Thoracic aorta (tissue), 2 donors: ENCODE measurements around the gene PDS5A. TPM values are rescaled to one million over a fixed set of nuclear protein-coding genes. Genes with fewer than 3 reads are reported as not detected.
"Not testable (repeated sequence)": the region's sequence is repeated elsewhere in the genome, so short reads cannot be mapped to it uniquely, and the experiment has no call there.

Experiments used
- ATAC-seq: fragments of 150-250 bp; one replicate; pipeline ENCODE4 v1.8.0; 2017; ENCODE audit warnings: low read depth; ENCODE audit not compliant: insufficient number of reproducible peaks, low FRiP score
- DNase-seq: peaks from one replicate; pipeline ENCODE4 v3.0.0-alpha.2; 2020; ENCODE audit warnings: low spot score
- H3K27ac ChIP-seq, 2 donors: fragments of 200-600 bp; sonication (generic); 1 replicate in 1 of 2; 2 replicates in 1 of 2; pipeline ENCODE4 v1.5.1; 2016; ENCODE audit warnings: mild to moderate bottlenecking in 2 of 2, moderate library complexity in 2 of 2
- H3K27me3 ChIP-seq: fragments of 200-600 bp; sonication (generic); replicated peaks from 2 replicates; pipeline ENCODE4 v1.6.0; 2016; ENCODE audit warnings: mild to moderate bottlenecking; ENCODE audit not compliant: insufficient read depth
- H3K36me3 ChIP-seq: fragments of 200-600 bp; sonication (generic); one replicate; pipeline ENCODE4 v1.5.1; 2016
- H3K4me1 ChIP-seq, 2 donors: fragments of 200-600 bp; sonication (generic); 1 replicate in 1 of 2; 2 replicates in 1 of 2; pipeline versions ENCODE4 v1.5.1 to v1.6.0; 2016; ENCODE audit warnings: low read depth in 2 of 2, mild to moderate bottlenecking in 1 of 2; ENCODE audit not compliant: control insufficient read depth in 1 of 2
- H3K4me3 ChIP-seq: fragments of 200-600 bp; sonication (generic); 2 replicates; pipeline ENCODE4 v1.5.1; 2016; ENCODE audit warnings: mild to moderate bottlenecking
- H3K9me3 ChIP-seq: fragments of 200-600 bp; sonication (generic); 2 replicates; pipeline ENCODE4 v1.5.1; 2016
- total RNA-seq, 2 donors: library from RNA; depleted of rRNA; stranded (reverse); fragments of >200 nt; gene quantifications; one replicate each; pipeline versions ENCODE4 v1.1.0 to v1.2.3, GENCODE V29; 2016
- TF ChIP-seq, protein P1 (sequence below): fragments of 200-600 bp; sonication (generic); IDR thresholded peaks from one replicate; pipeline ENCODE4 v1.5.1; 2019; ENCODE audit warnings: antibody characterized with exemption

Gene PDS5A, protein sequence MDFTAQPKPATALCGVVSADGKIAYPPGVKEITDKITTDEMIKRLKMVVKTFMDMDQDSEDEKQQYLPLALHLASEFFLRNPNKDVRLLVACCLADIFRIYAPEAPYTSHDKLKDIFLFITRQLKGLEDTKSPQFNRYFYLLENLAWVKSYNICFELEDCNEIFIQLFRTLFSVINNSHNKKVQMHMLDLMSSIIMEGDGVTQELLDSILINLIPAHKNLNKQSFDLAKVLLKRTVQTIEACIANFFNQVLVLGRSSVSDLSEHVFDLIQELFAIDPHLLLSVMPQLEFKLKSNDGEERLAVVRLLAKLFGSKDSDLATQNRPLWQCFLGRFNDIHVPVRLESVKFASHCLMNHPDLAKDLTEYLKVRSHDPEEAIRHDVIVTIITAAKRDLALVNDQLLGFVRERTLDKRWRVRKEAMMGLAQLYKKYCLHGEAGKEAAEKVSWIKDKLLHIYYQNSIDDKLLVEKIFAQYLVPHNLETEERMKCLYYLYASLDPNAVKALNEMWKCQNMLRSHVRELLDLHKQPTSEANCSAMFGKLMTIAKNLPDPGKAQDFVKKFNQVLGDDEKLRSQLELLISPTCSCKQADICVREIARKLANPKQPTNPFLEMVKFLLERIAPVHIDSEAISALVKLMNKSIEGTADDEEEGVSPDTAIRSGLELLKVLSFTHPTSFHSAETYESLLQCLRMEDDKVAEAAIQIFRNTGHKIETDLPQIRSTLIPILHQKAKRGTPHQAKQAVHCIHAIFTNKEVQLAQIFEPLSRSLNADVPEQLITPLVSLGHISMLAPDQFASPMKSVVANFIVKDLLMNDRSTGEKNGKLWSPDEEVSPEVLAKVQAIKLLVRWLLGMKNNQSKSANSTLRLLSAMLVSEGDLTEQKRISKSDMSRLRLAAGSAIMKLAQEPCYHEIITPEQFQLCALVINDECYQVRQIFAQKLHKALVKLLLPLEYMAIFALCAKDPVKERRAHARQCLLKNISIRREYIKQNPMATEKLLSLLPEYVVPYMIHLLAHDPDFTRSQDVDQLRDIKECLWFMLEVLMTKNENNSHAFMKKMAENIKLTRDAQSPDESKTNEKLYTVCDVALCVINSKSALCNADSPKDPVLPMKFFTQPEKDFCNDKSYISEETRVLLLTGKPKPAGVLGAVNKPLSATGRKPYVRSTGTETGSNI (N-terminal part only)
- 10 to 100 TPM; 56.3 to 72.4 TPM for total RNA-seq

GRCh38 chr4:39977489-39978377 lies at the start of gene PDS5A:
TSS of gene PDS5A (minus strand) at chr4:39977911. CDS start at chr4:39976577, 1,334 bp downstream.
- TF ChIP-seq, protein P1, sequence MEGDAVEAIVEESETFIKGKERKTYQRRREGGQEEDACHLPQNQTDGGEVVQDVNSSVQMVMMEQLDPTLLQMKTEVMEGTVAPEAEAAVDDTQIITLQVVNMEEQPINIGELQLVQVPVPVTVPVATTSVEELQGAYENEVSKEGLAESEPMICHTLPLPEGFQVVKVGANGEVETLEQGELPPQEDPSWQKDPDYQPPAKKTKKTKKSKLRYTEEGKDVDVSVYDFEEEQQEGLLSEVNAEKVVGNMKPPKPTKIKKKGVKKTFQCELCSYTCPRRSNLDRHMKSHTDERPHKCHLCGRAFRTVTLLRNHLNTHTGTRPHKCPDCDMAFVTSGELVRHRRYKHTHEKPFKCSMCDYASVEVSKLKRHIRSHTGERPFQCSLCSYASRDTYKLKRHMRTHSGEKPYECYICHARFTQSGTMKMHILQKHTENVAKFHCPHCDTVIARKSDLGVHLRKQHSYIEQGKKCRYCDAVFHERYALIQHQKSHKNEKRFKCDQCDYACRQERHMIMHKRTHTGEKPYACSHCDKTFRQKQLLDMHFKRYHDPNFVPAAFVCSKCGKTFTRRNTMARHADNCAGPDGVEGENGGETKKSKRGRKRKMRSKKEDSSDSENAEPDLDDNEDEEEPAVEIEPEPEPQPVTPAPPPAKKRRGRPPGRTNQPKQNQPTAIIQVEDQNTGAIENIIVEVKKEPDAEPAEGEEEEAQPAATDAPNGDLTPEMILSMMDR = peak; percentile 85
- no peaks in the 10 kb centered on the region for H3K27me3 ChIP-seq
- peak within 1 kb of the TSS; percentile 98 for H3K4me3 ChIP-seq
- DNase-seq (peak; percentile 23), ATAC-seq (peak; percentile 93)
- H3K27ac ChIP-seq = peak within 1 kb of the TSS; percentile 86 to 92
- H3K4me1 ChIP-seq = peaks cover 10 to 22% of the 10 kb centered on the region in 2 donors
- no peaks in the 10 kb centered on the region for H3K9me3 ChIP-seq
- H3K36me3 ChIP-seq = no peaks in the 10 kb centered on the region

DNA sequence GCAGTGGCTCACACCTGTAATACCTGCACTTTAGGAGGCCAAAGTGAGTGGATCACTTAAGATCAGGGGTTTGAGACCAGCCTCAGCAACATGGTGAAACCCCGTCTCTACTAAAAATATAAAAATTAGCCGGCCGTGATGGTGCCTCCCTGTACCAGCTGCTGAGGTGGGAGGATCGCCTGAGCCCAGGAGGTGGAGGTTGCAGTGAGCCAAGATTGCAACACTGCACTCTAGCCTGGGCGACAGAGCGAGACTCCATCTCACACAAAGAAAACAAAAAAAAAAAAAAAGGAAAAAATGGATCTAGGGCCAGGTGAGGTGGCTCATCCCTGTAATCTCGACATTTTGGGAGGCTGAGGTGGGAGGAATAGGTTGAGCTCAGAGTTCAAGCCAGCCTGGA lies 46.3 kb upstream of the PDS5A start:
- not testable (repeated sequence) for ATAC-seq, H3K9me3 ChIP-seq

GRCh38 chr4:40021116-40021515 lies 43.4 kb upstream of the PDS5A start:
- H3K27me3 ChIP-seq, DNase-seq, H3K9me3 ChIP-seq, H3K4me1 ChIP-seq, H3K36me3 ChIP-seq, H3K4me3 ChIP-seq, H3K27ac ChIP-seq, ATAC-seq: not testable (repeated sequence)

More for the DNA sequence above, 46.3 kb upstream of the PDS5A start:
- H3K4me3 ChIP-seq, H3K36me3 ChIP-seq, H3K4me1 ChIP-seq, H3K27me3 ChIP-seq, DNase-seq, H3K27ac ChIP-seq: not testable (repeated sequence)

GRCh38 chr4:40020221-40020620 lies 42.5 kb upstream of the PDS5A start:
- H3K9me3 ChIP-seq = no peaks in the 10 kb centered on the region
- DNase-seq (no peak), ATAC-seq (no peak)
- TF ChIP-seq, protein P1 = no peak
- H3K4me1 ChIP-seq = no peaks in the 10 kb centered on the region
- no peak overlapping the region for H3K4me3 ChIP-seq
- H3K27me3 ChIP-seq = no peaks in the 10 kb centered on the region
- H3K36me3 ChIP-seq = no peaks in the 10 kb centered on the region
- no peak overlapping the region for H3K27ac ChIP-seq

GRCh38 chr4:40016007-40016406 lies 38.3 kb upstream of the PDS5A start:
- Histone ChIP-seq H3K27me3 (no peaks in the 10 kb centered on the region), H3K9me3 (no peaks in the 10 kb centered on the region), H3K36me3 (no peaks in the 10 kb centered on the region), H3K27ac (no peak overlapping the region), H3K4me3 (no peak overlapping the region), H3K4me1 (no peaks in the 10 kb centered on the region)
- DNase-seq = no peak
- TF ChIP-seq, protein P1 = no peak
- no peak for ATAC-seq
